Stimulated activated CD8-positive, alpha-beta memory T cell treated with anti-CD3 and anti-CD28 coated beads, Interleukin-7, amount 100 ng/mL, for 1 hour (primary cell): ENCODE measurements around the gene PURB.
"Not testable (repeated sequence)": the region's sequence is repeated elsewhere in the genome, so short reads cannot be mapped to it uniquely, and the experiment has no call there.

Experiments
- DNase-seq, 2 donors: peaks; one replicate each; pipeline ENCODE4 v3.0.0-alpha.2; 2020; ENCODE audit warnings: low read depth in 2 of 2

The PURB gene

DNA sequence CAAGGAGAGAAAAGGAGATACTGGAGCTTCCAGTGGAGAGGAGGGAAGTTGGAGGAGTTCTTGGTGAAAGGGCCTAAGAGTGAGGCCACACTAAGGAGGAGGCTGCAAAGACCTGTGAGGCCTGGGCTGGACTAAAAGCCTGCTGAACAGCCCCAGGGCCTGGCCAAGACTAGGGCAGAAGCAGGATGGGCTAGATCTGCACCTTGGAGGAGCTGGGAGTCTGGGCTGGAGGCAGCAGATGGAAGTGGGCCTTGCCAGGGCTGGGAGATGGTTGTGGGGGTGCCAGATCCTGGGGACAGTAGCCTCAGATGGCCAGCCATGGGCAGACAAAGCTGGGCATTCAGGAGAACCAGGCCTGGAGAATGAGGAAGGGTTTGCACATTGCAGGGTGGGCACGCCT is 6.5 kb upstream of the PURB start:
- no peak for DNase-seq

DNA sequence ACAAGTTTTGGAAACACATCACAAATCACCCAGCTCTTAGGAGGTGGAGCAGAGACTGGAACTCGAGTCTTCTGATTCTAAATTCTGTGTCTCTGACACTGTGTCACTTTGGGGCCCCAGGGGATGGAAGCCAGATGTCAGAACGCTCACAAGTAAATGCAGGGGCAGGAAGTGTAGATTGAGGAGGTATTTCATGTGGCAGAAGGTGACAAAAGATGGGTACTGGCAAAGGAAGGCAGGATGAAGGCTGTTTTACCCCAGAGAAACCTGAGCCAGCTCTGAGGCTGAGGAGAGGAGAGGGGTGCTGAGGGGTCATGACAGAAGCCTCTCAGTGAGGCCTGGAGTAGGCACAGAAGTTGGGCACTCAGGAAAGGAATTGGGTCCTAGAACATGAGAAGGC is 6.0 kb upstream of the PURB start:
- no peak for DNase-seq

DNA sequence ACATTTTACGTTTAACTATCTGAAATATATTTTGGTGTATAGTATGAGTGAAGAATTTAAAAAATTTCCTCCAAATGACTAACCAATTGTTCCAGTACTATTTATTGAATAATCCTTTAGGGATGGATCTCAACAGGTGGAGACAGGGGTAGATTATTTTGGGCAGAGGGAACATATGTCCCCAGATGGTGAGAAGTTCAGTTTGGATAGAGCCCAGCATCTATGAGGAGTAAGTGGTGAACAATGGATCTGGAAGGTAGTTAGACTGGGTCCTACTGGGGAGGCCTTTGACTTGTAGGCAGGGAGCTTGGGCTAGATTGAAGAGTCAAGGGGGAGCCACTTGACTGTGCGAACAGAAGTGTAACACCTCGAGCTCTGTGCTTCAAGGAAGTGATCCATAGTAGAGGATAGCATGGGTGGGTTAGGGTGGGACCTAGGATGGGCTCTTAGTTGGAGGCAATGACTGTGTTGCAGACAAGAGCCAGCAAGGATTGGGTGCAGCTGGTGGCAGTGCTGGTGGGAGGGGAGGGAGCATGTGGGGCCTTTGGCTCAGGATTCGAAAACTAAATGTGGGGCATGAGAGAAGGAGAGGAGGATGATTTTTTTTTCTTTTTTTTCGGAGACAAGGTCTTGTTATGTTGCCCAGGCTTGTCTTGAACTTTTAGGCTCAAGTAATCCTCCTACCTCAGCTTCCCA is 3.9 kb upstream of the PURB start:
- no peak for DNase-seq

DNA sequence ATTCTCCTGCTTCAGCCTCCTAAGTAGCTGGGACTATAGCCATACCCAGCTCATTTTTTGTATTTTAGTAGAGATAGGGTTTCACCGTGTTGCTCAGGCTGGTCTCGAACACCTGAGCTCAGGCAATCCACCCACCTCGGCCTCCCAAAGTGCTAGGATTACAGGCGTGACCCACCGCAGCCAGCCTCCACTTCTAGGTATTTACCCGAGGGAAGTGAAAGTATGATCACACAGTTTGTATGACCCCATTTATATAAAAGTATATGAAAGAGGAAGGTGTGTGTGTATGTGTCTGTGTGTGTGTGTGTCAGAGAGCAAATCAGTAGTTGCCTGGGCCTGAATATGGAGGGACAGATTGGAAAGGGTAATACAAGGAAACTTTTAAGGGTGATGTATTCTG is 2.0 kb upstream of the PURB start:
- DNase-seq, result no peak

DNA sequence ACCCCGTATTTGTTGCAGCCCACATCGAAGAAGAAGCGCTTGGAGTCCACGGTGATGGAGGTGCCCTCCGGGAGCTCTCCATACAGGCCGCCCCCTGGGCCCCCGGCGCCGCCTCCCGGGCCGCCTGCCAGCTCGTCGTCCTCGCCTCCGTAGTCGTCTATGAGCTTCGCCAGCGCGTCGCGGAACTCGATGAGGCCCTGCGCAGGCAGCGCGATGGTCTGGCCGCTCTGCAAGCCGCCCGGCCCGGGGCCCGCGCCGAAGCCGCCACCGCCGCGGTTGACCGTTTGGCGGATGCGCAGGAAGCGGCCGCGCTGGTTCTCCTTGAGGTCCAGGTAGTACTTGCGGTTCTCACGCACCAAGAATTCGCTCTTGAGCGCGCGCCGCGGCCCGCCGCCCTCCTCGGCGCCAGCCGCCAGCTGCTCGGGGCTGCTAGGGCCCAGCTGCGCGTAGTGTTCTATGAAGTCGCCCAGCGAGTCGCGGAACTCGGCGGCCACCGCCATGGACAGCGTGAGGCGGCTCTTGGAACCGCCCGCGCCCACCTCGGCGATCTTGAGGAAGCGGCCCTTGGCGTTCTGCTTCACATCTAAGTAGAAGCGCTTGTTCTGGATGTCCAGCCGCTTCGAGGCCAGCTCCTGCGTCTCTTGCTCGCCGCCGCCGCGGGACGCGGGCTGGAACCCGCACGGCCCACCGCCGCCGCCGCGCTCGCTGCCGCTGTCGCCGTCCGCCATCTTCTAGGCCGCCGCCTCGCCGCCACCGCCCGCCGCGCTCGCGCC is 523 bp downstream of the PURB start:
- peak in 1 of 2 donors; percentile 20 for DNase-seq

DNA sequence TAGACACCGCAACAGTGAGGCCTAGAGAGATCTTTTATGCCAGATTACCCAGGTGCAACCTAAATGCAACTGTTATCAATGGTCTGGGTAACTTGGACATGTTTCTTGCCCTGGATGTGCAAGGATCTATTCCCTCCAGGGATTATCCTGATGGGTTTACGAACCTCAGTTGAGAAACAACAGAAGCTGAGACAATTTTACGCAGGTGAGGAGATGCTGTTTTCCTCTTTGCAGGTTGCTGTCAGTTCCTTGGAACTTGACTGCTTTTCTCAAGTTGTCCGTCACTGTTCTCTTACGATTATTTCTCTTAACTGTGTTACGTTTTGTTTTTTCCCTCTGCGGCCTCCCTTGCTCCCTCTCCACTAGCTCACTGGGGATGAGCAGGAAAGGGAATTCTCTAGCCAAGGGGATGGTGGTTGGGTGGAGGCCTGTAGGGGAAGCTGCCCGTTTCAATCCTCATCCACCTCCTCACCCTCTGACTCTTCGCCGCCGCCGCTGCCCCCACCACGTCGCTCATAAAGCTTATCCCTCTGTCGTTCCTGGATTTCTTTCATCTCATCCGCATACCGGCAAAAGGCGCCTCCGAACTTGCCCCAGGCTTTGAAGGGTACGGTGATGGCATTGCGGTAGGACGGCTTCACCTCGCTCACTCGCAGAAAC is 1.2 kb downstream of the PURB start:
- DNase-seq, result no peak

DNA sequence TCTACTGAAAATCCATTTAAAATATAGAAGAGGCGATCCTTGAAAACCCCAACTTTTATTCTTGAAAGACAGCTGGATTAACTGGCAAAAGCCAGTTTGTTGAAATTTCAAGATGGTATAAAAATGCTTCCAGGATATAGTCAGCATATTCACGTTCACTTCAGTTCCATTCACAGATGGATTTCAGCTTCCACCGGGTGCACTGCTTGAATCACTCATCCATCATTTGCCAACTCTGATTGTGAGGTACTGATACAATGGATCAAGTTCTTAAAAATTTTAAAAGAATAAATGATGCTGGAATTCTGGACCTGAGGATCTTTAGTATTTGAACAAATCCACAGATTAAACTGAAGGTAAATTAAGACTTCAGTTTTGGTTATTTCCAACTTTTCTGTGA is 2.4 kb downstream of the PURB start:
- no peak for DNase-seq

DNA sequence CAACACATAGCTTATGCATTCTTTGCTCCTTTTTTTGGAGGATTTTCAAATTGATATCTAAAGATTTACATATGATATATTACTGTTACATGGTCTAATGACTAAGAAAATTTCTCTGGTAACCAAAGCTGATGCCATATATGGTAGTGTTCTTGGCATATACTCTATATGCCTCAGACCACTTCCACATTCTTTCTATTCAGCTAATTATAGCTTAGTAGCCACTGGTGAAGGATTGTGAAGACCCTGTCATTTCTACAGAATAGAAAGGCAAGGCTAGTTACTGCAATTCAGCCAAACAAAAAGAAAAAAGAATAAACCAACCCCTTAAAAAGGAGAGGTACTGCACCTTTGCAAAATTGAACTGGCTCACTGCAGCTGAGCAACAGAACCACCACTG is 3.7 kb downstream of the PURB start:
- DNase-seq, result no peak

DNA sequence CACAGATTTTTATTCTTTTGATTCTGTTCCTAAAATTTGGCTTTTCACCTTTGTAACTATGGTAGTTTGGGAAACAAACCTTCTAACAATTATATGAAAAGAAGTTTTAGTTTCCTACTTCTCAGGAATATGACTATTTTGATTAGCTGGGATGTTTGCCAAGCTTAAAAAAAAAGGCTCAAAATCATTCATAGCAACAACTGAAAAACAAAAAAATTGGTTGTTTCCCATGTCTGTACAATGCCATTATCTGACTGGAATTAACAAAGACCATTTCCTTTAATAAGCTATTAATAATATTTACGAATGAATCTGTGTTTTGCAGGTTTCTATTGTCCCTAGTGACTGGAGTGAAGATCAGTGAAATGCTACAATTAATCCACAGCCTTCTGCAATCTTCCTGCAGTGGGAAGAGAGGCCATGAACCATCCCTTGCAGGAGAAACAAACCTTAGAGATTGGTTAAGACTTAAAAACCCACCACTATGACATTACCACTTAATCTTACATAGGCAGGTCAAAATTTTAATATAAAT is 4.2 kb downstream of the PURB start:
- DNase-seq, result no peak

DNA sequence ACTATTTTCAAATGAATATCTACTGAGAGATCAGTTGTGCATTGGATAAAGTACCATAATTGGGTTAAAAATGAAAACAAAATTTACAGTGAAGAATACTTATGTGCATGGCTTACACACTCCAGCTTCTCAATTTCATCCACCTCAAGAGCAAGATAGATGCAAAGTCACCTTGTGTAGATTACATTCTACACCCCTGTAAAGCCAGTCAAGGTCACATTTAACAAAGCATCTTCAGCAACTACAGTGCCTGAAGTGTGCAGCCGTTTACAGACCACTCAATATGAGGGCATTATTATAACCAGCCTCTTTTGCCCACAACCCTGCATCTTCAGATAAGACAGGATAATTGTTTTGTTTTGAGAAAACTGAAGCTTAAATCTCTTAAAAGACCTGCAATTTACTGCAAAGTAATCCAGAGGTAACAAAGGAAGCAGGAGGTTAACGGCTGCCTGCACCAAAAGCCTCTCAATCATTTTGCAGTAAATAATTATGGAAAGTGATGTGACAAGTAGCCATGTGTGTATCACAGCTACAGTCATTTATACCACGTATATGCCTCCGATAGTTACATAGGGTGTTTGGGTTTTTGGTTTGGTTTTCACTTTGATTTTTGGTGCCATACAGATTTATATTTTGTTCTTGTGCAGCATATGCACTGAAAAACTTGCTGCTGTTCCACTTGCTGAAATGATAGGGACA is 4.9 kb downstream of the PURB start:
- no peak for DNase-seq

DNA sequence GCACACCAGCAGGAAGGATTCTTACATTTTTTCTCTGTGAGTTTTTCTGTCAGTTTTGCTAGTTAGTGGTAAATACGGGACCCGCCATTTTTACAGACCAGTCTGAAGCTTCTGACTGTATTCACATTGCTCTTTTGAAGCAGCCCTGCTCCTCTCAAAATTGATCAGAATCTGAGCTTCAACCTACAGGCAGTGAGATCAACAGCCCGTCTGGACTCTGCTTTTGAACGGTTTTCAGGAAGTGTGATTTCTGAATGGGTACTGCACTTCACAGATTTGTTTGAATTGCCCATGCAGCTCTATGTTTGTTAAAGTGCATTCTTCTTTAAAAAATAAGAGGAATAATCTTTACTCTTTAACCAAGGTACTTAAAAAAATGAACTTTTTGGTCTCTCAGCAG is 8.9 kb downstream of the PURB start:
- DNase-seq, result no peak

DNA sequence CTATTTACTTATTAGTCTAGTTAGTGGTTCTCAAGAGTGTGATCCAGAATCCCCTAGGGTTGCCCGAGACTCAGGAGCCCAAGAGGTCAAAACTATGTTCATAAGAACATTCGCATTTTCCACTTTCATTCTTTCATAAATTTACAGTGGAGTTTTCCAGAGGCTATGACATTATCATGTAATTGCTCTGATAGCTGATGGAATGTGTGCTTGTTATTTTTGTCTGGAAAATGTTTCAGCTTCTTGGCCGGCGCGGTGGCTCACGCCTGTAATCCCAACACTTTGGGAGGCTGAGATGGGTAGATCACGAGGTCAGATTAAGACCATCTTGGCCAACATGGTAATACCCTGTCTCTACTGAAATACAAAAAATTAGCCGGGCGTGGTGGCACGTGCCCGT is 10.1 kb downstream of the PURB start:
- no peak for DNase-seq

DNA sequence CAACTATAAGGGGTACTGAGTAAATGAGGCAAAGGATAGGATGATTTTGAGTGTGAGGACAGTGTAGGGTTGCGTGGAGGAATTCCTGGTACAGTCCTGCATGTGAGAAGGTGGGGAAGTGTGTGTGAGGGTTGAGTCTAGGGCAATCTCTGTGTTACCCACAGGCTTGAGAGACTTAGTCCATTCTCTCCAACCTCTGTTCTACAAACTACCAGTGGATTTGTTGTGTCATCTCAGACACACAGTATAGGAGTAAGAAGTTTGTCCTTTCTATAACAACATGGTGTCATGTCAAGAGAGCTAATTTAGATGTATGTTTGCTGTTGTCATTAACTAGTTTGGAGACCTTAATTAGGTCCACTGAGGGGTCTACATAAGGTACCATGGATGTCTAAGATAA is 12.5 kb downstream of the PURB start:
- DNase-seq, result no peak

DNA sequence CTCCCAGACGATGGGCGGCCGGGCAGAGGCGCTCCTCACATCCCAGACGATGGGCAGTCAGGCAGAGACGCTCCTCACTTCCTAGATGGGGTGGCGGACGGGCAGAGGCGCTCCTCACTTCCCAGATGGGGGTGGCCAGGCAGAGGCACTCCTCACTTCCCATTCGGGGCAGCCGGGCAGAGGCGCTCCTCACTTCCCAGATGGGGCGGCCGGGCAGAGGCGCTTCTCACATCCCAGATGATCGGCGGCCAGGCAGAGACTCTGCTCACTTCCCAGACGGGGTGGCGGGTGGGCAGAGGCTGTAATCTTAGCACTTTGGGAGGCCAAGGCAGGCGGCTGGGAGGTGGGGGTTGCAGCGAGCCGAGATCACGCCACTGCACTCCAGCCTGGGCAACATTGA is 13.4 kb downstream of the PURB start:
- not testable (repeated sequence) for DNase-seq

DNA sequence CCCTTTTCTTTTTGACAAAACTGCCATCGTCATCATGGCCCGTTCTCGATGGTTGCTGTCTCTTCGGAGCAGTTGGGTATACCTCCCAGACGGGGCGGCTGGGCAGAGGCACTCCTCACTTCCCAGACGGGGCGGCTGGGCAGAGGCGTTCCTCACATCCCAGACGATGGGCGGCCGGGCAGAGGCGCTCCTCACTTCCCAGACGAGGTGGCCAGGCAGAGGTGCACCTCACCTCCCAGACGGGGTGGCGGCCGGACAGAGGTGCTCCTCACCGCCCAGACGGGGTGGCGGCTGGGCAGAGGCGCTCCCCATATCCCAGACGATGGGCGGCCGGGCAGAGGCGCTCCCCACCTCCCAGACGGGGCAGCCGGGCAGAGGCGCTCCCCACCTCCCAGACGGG is 14.6 kb downstream of the PURB start:
- DNase-seq, result not testable (repeated sequence)

DNA sequence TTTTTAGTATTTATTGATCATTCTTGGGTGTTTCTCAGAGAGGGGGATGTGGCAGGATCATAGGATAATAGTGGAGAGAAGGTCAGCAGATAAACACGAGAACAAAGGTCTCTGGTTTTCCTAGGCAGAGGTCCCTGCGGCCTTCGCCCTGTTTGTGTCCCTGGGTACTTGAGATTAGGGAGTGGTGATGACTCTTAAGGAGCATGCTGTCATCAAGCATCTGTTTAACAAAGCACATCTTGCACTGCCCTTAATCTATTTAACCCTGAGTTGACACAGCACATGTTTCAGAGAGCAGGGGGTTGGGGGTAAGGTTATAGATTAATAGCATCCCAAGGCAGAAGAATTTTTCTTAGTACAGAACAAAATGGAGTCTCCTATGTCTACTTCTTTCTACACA is 15.0 kb downstream of the PURB start:
- DNase-seq, result not testable (repeated sequence)

DNA sequence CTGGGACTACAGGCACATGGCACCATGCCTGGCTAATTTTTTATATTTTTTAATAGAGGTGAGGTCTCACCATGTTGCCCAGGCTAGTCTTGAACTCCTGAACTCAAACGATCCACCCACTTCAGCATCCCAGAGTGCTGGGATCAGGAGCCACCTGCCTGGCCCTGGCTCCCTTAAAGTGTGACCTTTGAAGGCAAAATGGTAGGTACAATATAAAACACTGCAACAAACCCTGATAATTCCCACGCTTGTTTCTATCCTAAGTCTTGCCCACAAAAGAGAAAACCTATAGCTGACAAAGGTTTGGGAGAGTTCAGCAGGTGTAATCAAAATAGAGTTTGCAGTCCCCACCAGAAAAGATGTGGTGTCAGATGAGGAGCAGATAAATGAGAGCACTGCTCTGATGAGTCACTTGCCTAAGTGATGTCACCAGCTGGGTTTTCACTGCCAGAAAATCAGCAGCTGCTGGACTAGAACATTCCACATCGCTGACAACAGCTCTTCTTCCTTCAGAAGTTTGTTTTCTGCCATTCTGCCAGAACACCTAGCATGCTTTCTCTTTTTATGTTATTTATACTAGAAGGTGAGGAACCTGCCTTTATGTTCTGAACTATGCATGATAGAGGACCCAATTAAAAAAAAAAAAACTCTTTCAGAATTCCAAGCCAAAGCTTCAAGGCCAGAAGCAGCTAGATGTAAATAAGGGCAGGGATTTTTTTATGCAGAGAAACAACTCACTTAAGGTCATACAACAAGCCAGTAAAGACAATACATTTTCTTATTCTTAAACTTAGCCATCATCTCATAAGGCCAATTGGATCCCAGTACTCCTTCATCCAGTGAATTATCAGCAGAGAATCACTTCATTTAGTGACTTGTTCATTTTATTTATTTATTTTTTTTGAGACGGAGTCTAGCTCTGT is 18.0 kb downstream of the PURB start:
- DNase-seq, result no peak

DNA sequence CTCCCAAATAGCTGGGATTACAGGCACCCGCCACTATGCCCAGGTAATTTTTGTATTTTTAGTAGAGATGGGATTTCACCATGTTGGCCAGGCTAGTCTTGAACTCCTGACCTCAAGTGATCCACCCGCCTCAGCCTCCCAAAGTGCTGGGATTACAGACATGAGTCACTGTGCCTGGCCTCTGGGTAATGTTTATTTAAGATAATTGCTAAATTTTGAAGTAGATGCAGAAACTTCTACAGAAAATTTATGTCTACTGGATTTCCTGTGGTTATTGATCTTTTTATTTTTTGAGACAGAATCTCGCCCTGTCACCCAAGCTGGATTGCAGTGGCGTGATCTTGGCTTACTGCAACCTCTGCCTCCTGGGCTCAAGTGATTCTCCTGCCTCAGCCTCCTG is 23.4 kb downstream of the PURB start:
- DNase-seq, result not testable (repeated sequence)

DNA sequence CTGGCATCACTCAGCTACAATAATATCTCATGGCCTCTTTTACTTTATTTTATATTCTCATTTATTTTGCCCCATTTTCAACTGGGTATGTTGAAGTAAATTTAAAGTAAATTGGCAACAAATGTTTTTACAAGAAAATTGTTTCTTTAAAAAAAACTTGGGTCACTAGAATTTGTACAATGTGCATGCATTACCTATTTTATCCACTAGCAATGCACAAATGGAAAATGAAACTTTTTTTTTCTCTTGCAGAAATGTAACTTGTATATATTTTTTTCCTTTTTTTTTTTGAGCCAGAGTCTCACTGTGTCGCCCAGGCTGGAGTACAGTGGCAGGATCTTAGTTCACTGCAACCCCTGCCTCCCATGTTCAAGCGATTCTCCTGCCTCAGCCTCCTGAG is 27.2 kb downstream of the PURB start:
- DNase-seq, result no peak

DNA sequence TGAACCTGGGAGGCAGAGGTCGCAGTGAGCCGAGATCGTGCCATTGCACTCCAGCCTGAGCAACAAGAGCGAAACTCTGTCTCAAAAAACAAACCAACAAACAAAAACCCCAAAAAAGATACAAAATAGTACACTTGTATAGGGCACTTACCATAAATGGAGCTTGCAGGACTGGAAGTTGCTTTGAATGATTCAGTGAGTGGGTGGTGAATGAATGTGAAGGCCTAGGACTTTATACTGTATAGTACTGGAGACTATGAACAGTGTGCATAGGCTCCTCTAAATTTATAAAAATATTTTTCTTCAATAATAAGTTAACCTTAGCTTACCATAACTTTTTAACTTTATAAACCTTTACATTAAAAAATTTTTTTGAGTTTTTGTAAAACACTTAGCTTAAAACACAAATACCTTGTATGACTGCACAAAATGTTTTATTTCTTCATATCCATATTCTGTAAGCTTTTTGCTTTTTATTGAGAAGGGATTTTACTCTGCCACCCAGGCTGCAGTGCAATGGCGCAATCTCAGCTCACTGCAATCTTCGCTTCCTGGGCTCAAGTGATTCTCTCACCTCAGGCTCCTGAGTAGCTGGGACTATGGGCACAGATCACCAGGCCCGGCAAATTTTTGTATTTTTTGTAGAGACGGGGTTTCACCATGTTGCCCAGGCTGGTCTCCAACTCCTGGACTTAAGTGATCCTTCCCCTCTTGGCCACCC is 30.5 kb downstream of the PURB start:
- DNase-seq, result no peak
